Caco-2 (cell line): ENCODE measurements around the gene ELF1. TPM values are rescaled to one million over a fixed set of nuclear protein-coding genes. Genes with fewer than 3 reads are reported as not detected.

ENCODE experiments used
- BruUV-seq: library from RNA; stranded (reverse); fragments of 400-500 nt; replicated peaks from 2 replicates; lab custom pipeline; 2021; lab: Mats Ljungman, UMichigan
- CTCF ChIA-PET: fragments of 300-600 bp; sonication (Branson Sonifier 250); formaldehyde crosslinking; loops from one replicate; lab custom pipeline; 2022; ENCODE audit warnings: antibody characterized with exemption; lab: Charles Lee
- POLR2A ChIA-PET: fragments of 300-600 bp; sonication (Branson Sonifier 250); formaldehyde crosslinking; loops from one replicate; lab custom pipeline; 2022; ENCODE audit warnings: antibody characterized with exemption; lab: Charles Lee
- DNase-seq, 2 experiments: peaks; one replicate each; pipeline versions ENCODE4 v3.0.0 to v3.0.0-alpha.2; 2020 to 2022
- H3K27me3 ChIP-seq: replicated peaks from 2 replicates; pipeline ENCODE4 v1.6.0; 2011; ENCODE audit warnings: low read length; ENCODE audit not compliant: control insufficient read depth, insufficient read depth
- H3K36me3 ChIP-seq: 2 replicates; pipeline ENCODE4 v1.5.1; 2011; ENCODE audit warnings: low read length; ENCODE audit not compliant: control insufficient read depth, insufficient read depth
- H3K4me1 ChIP-seq: fragments of 250-450 bp; sonication (Bioruptor Pico); 2 replicates; pipeline ENCODE4 v1.5.1; 2020; ENCODE audit warnings: mild to moderate bottlenecking
- H3K4me3 ChIP-seq: 2 replicates; pipeline ENCODE4 v1.5.1; 2011; ENCODE audit warnings: low read depth, mild to moderate bottlenecking, control low read depth, low read length
- H3K9me3 ChIP-seq: fragments of 250-450 bp; sonication (Bioruptor Pico); 2 replicates; pipeline ENCODE4 v1.5.1; 2020; ENCODE audit warnings: mild to moderate bottlenecking, moderate library complexity
- H3K27ac Mint-ChIP-seq: one replicate; pipeline ENCODE4 v1.8.0; 2022; ENCODE audit warnings: mixed read lengths; ENCODE audit not compliant: unreplicated experiment
- H3K27me3 Mint-ChIP-seq: one replicate; pipeline ENCODE4 v1.8.0; 2022; ENCODE audit warnings: mixed read lengths; ENCODE audit not compliant: insufficient read depth, unreplicated experiment
- H3K36me3 Mint-ChIP-seq: one replicate; pipeline ENCODE4 v1.8.0; 2022; ENCODE audit warnings: mild to moderate bottlenecking, mixed read lengths; ENCODE audit not compliant: insufficient read depth, unreplicated experiment
- H3K4me1 Mint-ChIP-seq: one replicate; pipeline ENCODE4 v1.8.0; 2022; ENCODE audit warnings: low read depth, mixed read lengths; ENCODE audit not compliant: unreplicated experiment
- H3K4me3 Mint-ChIP-seq: one replicate; pipeline ENCODE4 v1.8.0; 2022; ENCODE audit warnings: mild to moderate bottlenecking, moderate library complexity, mixed read lengths; ENCODE audit not compliant: unreplicated experiment
- H3K9me3 Mint-ChIP-seq: one replicate; pipeline ENCODE4 v1.8.0; 2022; ENCODE audit warnings: mixed read lengths; ENCODE audit not compliant: unreplicated experiment
- CTCF ChIP-seq, 2 experiments: fragments of 200-600 bp in 1 of 2; IDR thresholded peaks; 1 replicate in 1 of 2; 2 replicates in 1 of 2; pipeline versions ENCODE4 v1.5.1 to v1.8.0; 2011 to 2022; ENCODE audit warnings: antibody characterized with exemption in 1 of 2, control low read depth in 1 of 2, inconsistent platforms in 1 of 2, low read depth in 1 of 2, low read length in 1 of 2, mild to moderate bottlenecking in 1 of 2, moderate library complexity in 1 of 2; ENCODE audit not compliant: insufficient read depth in 1 of 2, severe bottlenecking in 1 of 2, unreplicated experiment in 1 of 2
- intact Hi-C: fragments of 100-400 bp; cut with micrococcal nuclease; formaldehyde crosslinking; loops from one replicate; pipeline ENCODE4 v1.10.0; 2022; ENCODE audit not compliant: unreplicated experiment
- total RNA-seq: library from RNA; stranded (reverse); gene quantifications from 2 replicates; pipeline ENCODE4 v1.2.3, GENCODE V29; 2022

The ELF1 gene
- total RNA-seq, 1 experiment from 2014 or later = 116 TPM

GRCh38 chr13:41054919-41055619 is 36.0 kb upstream of the ELF1 start:
- Histone ChIP-seq H3K36me3 (peaks cover 2% of the 10 kb centered on the region; the same call in 1 of the 2 replicates), H3K27me3 (no peaks in the 10 kb centered on the region), H3K9me3 (no peaks in the 10 kb centered on the region), H3K4me3 (no peak overlapping the region), H3K4me1 (peaks cover 43% of the 10 kb centered on the region)
- H3K27ac Mint-ChIP-seq = peak overlapping the region; percentile 47
- H3K36me3 Mint-ChIP-seq = peaks cover 73% of the 10 kb centered on the region
- intact Hi-C loops = loop anchor here (1.0 kb wide), 2 partner anchors 61 to 81 kb away; no protein-coding TSS in a partner anchor
- no peak for DNase-seq
- CTCF ChIA-PET = interaction anchor here (0.6 to 1.5 kb wide), 5 partner anchors 11 to 134 kb away, joined by 3 to 8 read pairs (median 4); partner anchors contain the start of gene ELF1
- peaks cover 47% of the 10 kb centered on the region for H3K4me1 Mint-ChIP-seq
- H3K4me3 Mint-ChIP-seq = peak overlapping the region; percentile 30
- POLR2A ChIA-PET = interaction anchor here (0.6 kb wide), 1 partner anchor 196 kb away, joined by 3 read pairs; no protein-coding TSS in a partner anchor
- peaks cover under 1% of the 10 kb centered on the region for H3K9me3 Mint-ChIP-seq
- no peaks in the 10 kb centered on the region for H3K27me3 Mint-ChIP-seq
- peak; percentile 29 to 31 for TF ChIP-seq CTCF (IDR thresholded peaks at IDR 0.05; ENCODE audit: insufficient read depth in 1 of 2, low read depth in 1 of 2, low read length in 1 of 2, severe bottlenecking in 1 of 2, unreplicated experiment in 1 of 2)
- BruUV-seq = no TSS peak

DNA sequence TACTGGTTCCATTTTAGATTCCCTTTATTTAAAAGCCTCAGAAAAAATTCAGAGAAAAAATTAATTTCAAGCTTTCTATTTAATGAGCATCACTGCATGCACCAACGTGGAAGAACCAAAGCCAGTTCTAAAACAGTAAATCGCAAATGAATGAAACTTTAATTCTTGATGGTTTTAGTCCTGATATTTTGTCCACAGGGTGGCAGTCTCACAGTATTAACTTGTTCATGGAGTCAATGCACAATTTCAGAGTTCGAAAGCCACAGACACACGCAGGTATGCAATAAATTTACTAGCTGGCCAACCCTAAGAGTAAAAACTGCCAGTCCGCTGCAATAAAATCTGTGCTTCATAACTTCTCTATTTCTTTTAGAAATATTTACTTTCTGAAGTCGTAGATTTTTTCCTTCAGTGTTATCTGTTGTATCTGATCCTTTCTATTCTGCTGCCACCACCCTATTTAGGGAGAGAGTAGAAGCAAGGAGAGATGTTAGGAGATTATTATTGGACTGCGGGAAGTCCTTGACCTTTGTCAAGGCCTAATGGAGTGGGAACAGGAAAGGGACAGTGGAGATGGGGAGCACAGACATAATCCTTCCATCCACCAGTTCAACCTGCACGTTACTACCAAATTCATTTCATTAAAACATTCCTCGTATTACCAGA is 35.2 kb upstream of the ELF1 start:
- H3K4me1 ChIP-seq = peaks cover 43% of the 10 kb centered on the region
- DNase-seq = peak; percentile 46 to 57
- no TSS peak for BruUV-seq
- ChIA-PET CTCF (interaction anchor here (0.6 to 1.5 kb wide), 6 partner anchors 10 to 133 kb away, joined by 3 to 8 read pairs (median 4); partner anchors contain the start of gene ELF1), POLR2A (interaction anchor here (0.6 kb wide), 1 partner anchor 196 kb away, joined by 3 read pairs; no protein-coding TSS in a partner anchor)
- Mint-ChIP-seq H3K9me3 (peaks cover 8% of the 10 kb centered on the region), H3K4me1 (peaks cover 47% of the 10 kb centered on the region), H3K27me3 (no peaks in the 10 kb centered on the region), H3K4me3 (no peak overlapping the region), H3K27ac (peak overlapping the region; percentile 47), H3K36me3 (peaks cover 73% of the 10 kb centered on the region)
- peaks cover 4% of the 10 kb centered on the region; the same call in 1 of the 2 replicates for H3K36me3 ChIP-seq
- no peaks in the 10 kb centered on the region for H3K27me3 ChIP-seq
- peak; percentile 51 to 66 for TF ChIP-seq CTCF (IDR thresholded peaks at IDR 0.05; ENCODE audit: insufficient read depth in 1 of 2, low read depth in 1 of 2, low read length in 1 of 2, severe bottlenecking in 1 of 2, unreplicated experiment in 1 of 2)
- H3K4me3 ChIP-seq = no peak overlapping the region
- no peaks in the 10 kb centered on the region for H3K9me3 ChIP-seq
- intact Hi-C loops = loop anchor here (1.0 kb wide), 2 partner anchors 60 to 80 kb away; no protein-coding TSS in a partner anchor

DNA sequence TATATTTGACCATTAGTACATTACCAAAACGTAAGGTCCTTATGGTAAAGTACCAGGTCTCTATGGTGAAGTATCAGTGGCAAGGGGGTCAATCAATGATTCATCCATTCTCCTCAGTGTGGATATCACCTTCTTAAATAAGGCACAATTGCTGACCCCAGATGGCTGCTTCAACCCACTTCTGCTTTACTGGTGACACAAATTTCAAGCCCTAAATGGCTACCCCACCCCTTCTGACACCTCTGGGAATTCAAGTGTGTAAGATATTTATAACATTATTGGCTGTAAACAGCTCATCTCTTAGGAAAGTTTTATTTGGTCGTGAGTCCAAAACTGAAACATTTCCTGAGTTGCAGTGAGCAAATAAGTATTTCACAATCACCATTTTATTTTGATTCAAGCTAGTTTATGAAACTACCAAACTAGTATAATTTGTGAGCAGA is 34.3 kb upstream of the ELF1 start:
- no peak for DNase-seq
- H3K36me3 Mint-ChIP-seq = peaks cover 74% of the 10 kb centered on the region
- H3K9me3 ChIP-seq = peaks cover 6% of the 10 kb centered on the region; the same call in 1 of the 2 replicates
- H3K4me1 ChIP-seq = peaks cover 37% of the 10 kb centered on the region
- H3K9me3 Mint-ChIP-seq = peaks cover 17% of the 10 kb centered on the region
- intact Hi-C loops = no loop called here
- H3K27ac Mint-ChIP-seq = no peak overlapping the region
- H3K27me3 Mint-ChIP-seq = no peaks in the 10 kb centered on the region
- peaks cover 51% of the 10 kb centered on the region for H3K4me1 Mint-ChIP-seq
- H3K4me3 Mint-ChIP-seq = no peak overlapping the region
- no peak overlapping the region for H3K4me3 ChIP-seq
- peaks cover 4% of the 10 kb centered on the region for H3K36me3 ChIP-seq
- ChIA-PET POLR2A (no interaction called here), CTCF (interaction anchor here (0.6 to 0.7 kb wide), 2 partner anchors 11 to 140 kb away, joined by 3 read pairs; no protein-coding TSS in a partner anchor)
- BruUV-seq = no TSS peak
- TF ChIP-seq CTCF (IDR thresholded peaks at IDR 0.05; ENCODE audit: insufficient read depth in 1 of 2, low read depth in 1 of 2, low read length in 1 of 2, severe bottlenecking in 1 of 2, unreplicated experiment in 1 of 2) = no peak
- no peaks in the 10 kb centered on the region for H3K27me3 ChIP-seq
